IPS-18a (cell line): ENCODE data around the gene SIPA1L3.

Source experiments
- H3K27ac ChIP-seq: one replicate; pipeline ENCODE4 v1.5.1; 2013; ENCODE audit warnings: low read length
- H3K27me3 ChIP-seq: one replicate; pipeline ENCODE4 v1.6.1; 2013; ENCODE audit warnings: mild to moderate bottlenecking, low read length; ENCODE audit not compliant: control insufficient read depth, insufficient read depth
- H3K36me3 ChIP-seq: one replicate; pipeline ENCODE4 v1.6.1; 2013; ENCODE audit warnings: low read depth, low read length; ENCODE audit not compliant: control insufficient read depth
- H3K4me1 ChIP-seq: one replicate; pipeline ENCODE4 v1.6.1; 2013; ENCODE audit warnings: low read depth, low read length; ENCODE audit not compliant: control insufficient read depth
- H3K4me3 ChIP-seq: one replicate; pipeline ENCODE4 v1.5.1; 2013; ENCODE audit warnings: low read length
- H3K9ac ChIP-seq: one replicate; pipeline ENCODE4 v1.6.1; 2013; ENCODE audit warnings: mild to moderate bottlenecking, low read length, moderate library complexity
- H3K9me3 ChIP-seq: one replicate; pipeline ENCODE4 v1.6.1; 2013; ENCODE audit warnings: low read depth, low read length; ENCODE audit not compliant: control insufficient read depth

The SIPA1L3 gene

GRCh38 chr19:38163419-38164290 is 256.6 kb downstream of the SIPA1L3 start:
- no peak overlapping the region for H3K9ac ChIP-seq
- no peak overlapping the region for H3K4me3 ChIP-seq
- peaks cover 29% of the 10 kb centered on the region for H3K36me3 ChIP-seq

GRCh38 chr19:38164526-38164925 is 257.5 kb downstream of the SIPA1L3 start:
- Histone ChIP-seq H3K27ac (no peak overlapping the region), H3K9ac (no peak overlapping the region), H3K36me3 (peaks cover 25% of the 10 kb centered on the region), H3K4me3 (no peak overlapping the region), H3K27me3 (no peaks in the 10 kb centered on the region), H3K9me3 (no peaks in the 10 kb centered on the region), H3K4me1 (peaks cover 8% of the 10 kb centered on the region)

More at GRCh38 chr19:38163419-38164290, 256.6 kb downstream of the SIPA1L3 start:
- Histone ChIP-seq H3K27me3 (no peaks in the 10 kb centered on the region), H3K27ac (no peak overlapping the region), H3K4me1 (peaks cover 4% of the 10 kb centered on the region), H3K9me3 (no peaks in the 10 kb centered on the region)

GRCh38 chr19:38165335-38165734 is 258.3 kb downstream of the SIPA1L3 start:
- Histone ChIP-seq H3K27me3 (no peaks in the 10 kb centered on the region), H3K4me1 (peaks cover 16% of the 10 kb centered on the region), H3K4me3 (no peak overlapping the region), H3K9me3 (no peaks in the 10 kb centered on the region), H3K27ac (no peak overlapping the region), H3K9ac (no peak overlapping the region), H3K36me3 (peaks cover 24% of the 10 kb centered on the region)

GRCh38 chr19:38168637-38169036 is 261.6 kb downstream of the SIPA1L3 start:
- Histone ChIP-seq H3K9ac (no peak overlapping the region), H3K27ac (no peak overlapping the region), H3K4me3 (no peak overlapping the region), H3K9me3 (no peaks in the 10 kb centered on the region), H3K4me1 (peaks cover 19% of the 10 kb centered on the region), H3K36me3 (peaks cover 17% of the 10 kb centered on the region), H3K27me3 (no peaks in the 10 kb centered on the region)

- no peaks in the 10 kb centered on the region for H3K27me3 ChIP-seq
Measured at GRCh38 chr19:38170334-38170733, 263.3 kb downstream of the SIPA1L3 start.

GRCh38 chr19:38172001-38172400 is 265.0 kb downstream of the SIPA1L3 start:
- Histone ChIP-seq H3K9me3 (no peaks in the 10 kb centered on the region), H3K27ac (no peak overlapping the region), H3K4me3 (no peak overlapping the region), H3K9ac (no peak overlapping the region), H3K36me3 (peaks cover 7% of the 10 kb centered on the region), H3K4me1 (peaks cover 21% of the 10 kb centered on the region), H3K27me3 (no peaks in the 10 kb centered on the region)

More at GRCh38 chr19:38170334-38170733, 263.3 kb downstream of the SIPA1L3 start:
- Histone ChIP-seq H3K4me1 (peaks cover 21% of the 10 kb centered on the region), H3K9ac (no peak overlapping the region), H3K9me3 (no peaks in the 10 kb centered on the region), H3K27ac (no peak overlapping the region), H3K36me3 (peaks cover 10% of the 10 kb centered on the region), H3K4me3 (no peak overlapping the region)

GRCh38 chr19:38173291-38174041 is 266.5 kb downstream of the SIPA1L3 start:
- H3K36me3 ChIP-seq = no peaks in the 10 kb centered on the region
- no peak overlapping the region for H3K9ac ChIP-seq
- no peak overlapping the region for H3K4me3 ChIP-seq
- no peaks in the 10 kb centered on the region for H3K27me3 ChIP-seq
- H3K27ac ChIP-seq = no peak overlapping the region
- no peaks in the 10 kb centered on the region for H3K9me3 ChIP-seq
- peaks cover 19% of the 10 kb centered on the region for H3K4me1 ChIP-seq

- Histone ChIP-seq H3K9me3 (no peaks in the 10 kb centered on the region), H3K9ac (no peak overlapping the region), H3K4me3 (no peak overlapping the region), H3K27me3 (no peaks in the 10 kb centered on the region), H3K27ac (no peak overlapping the region), H3K4me1 (peaks cover 4% of the 10 kb centered on the region), H3K36me3 (no peaks in the 10 kb centered on the region)
Measured at GRCh38 chr19:38175422-38175821, 268.4 kb downstream of the SIPA1L3 start.

- H3K9ac ChIP-seq = no peak overlapping the region
- no peaks in the 10 kb centered on the region for H3K36me3 ChIP-seq
- H3K4me1 ChIP-seq = peaks cover 2% of the 10 kb centered on the region
- H3K9me3 ChIP-seq = no peaks in the 10 kb centered on the region
- H3K27ac ChIP-seq = no peak overlapping the region
- H3K4me3 ChIP-seq = no peak overlapping the region
- H3K27me3 ChIP-seq = no peaks in the 10 kb centered on the region
Measured at GRCh38 chr19:38180071-38180470, 273.1 kb downstream of the SIPA1L3 start.

- Histone ChIP-seq H3K36me3 (no peaks in the 10 kb centered on the region), H3K4me1 (no peaks in the 10 kb centered on the region), H3K27ac (no peak overlapping the region), H3K9ac (no peak overlapping the region), H3K4me3 (peak overlapping the region; percentile 63), H3K27me3 (no peaks in the 10 kb centered on the region), H3K9me3 (no peaks in the 10 kb centered on the region)
Measured at GRCh38 chr19:38182536-38183210, 275.7 kb downstream of the SIPA1L3 start.

- Histone ChIP-seq H3K4me1 (no peaks in the 10 kb centered on the region), H3K9ac (no peak overlapping the region), H3K36me3 (no peaks in the 10 kb centered on the region), H3K27me3 (no peaks in the 10 kb centered on the region), H3K4me3 (peak overlapping the region; percentile 63), H3K9me3 (no peaks in the 10 kb centered on the region), H3K27ac (no peak overlapping the region)
Measured at GRCh38 chr19:38183251-38183897, 276.4 kb downstream of the SIPA1L3 start.
